GM12872 (cell line): ENCODE data around the gene IFNG.
A peak's percentile ranks its signal among the peaks of the same experiment; 100 is the strongest.

Experiments used
- CTCF ChIP-seq: IDR thresholded peaks from 3 replicates; pipeline ENCODE4 v1.5.1; 2011; ENCODE audit warnings: low read depth, mild to moderate bottlenecking, low read length, moderate library complexity; ENCODE audit not compliant: insufficient read depth

IFNG gene

GRCh38 chr12:68162374-68162773, 2.8 kb upstream of the IFNG start:
- no peak for TF ChIP-seq CTCF

- TF ChIP-seq CTCF: peak; percentile 45; the same call in 1 of the 3 replicates
Measured at GRCh38 chr12:68158432-68158831, 1.1 kb downstream of the IFNG start.

- TF ChIP-seq CTCF: no peak
Measured at GRCh38 chr12:68157380-68157779, 2.2 kb downstream of the IFNG start.

GRCh38 chr12:68156636-68157035, 2.9 kb downstream of the IFNG start:
- no peak for TF ChIP-seq CTCF

GRCh38 chr12:68154779-68155178, 4.8 kb downstream of the IFNG start:
- TF ChIP-seq CTCF: no peak

- TF ChIP-seq CTCF: no peak
Measured at GRCh38 chr12:68148261-68148951, 11.1 kb downstream of the IFNG start.

- TF ChIP-seq CTCF: no peak
Measured at GRCh38 chr12:68140556-68140955, 19.0 kb downstream of the IFNG start.
